Measurements from ENCODE around the gene CCDC9. TPM values are rescaled to one million over a fixed set of nuclear protein-coding genes. Genes with fewer than 3 reads are reported as not detected.

Gene CCDC9
- total and polyA plus RNA-seq, 2 experiments from 2014 or later, result 14.5 to 15.0 TPM

GRCh38 chr19:47315125-47315821 lies 58.9 kb downstream of the CCDC9 start:
- Histone ChIP-seq H2AFZ (0 out of 2 replicates have a peak overlapping the region, but pooled peaks have one; percentile 14), H3K27me3 (ENCODE audit: insufficient read depth) (no peaks in the 10 kb centered on the region), H3K9me2 (ENCODE audit: insufficient read depth) (no peaks in the 10 kb centered on the region), H3K36me3 (ENCODE audit: insufficient read depth) (no peaks in the 10 kb centered on the region), H4K20me1 (replicated peaks; ENCODE audit: insufficient read depth) (no peaks in the 10 kb centered on the region), H3K4me2 (no peak overlapping the region), H3K27ac (ENCODE audit: low read depth) (no peak overlapping the region), H3K4me3 (no peak overlapping the region), H3K79me2 (replicated peaks; ENCODE audit: insufficient read depth) (no peaks in the 10 kb centered on the region), H3K4me1 (ENCODE audit: insufficient read depth) (no peaks in the 10 kb centered on the region), H3F3A (replicated peaks; ENCODE audit: low read depth) (no peaks in the 10 kb centered on the region)
- DNase-seq (ENCODE audit: low spot score) (peak; percentile 46), ATAC-seq (peak; percentile 44; the same call in 2 of the 3 replicates)
- Mint-ChIP-seq H3K4me3 (no peak overlapping the region), H3K27ac (no peak overlapping the region), H3K9me3 (peaks cover 3% of the 10 kb centered on the region; the same call in 1 of the 3 replicates), H3K27me3 (ENCODE audit: insufficient read depth, low read depth, poor library complexity) (peaks cover 12% of the 10 kb centered on the region), H3K4me1 (no peaks in the 10 kb centered on the region), H3K36me3 (ENCODE audit: low read depth) (no peaks in the 10 kb centered on the region)
- TF ChIP-seq JUNB (IDR thresholded peaks at IDR 0.05; ENCODE audit: unreplicated experiment) (no peak), ZNF114 (CRISPR knock-in tag; IDR thresholded peaks at IDR 0.05) (no peak), EZH2phosphoT487 (IDR thresholded peaks at IDR 0.05; ENCODE audit: unreplicated experiment) (no peak), EZH2 (IDR thresholded peaks at IDR 0.05; ENCODE audit: low read depth, unreplicated experiment) (no peak), CREB1 (CRISPR knock-in tag; IDR thresholded peaks at IDR 0.05; ENCODE audit: low read depth) (no peak), ZNF331 (CRISPR knock-in tag; IDR thresholded peaks at IDR 0.05; ENCODE audit: low read depth) (no peak), STAT1 (IDR thresholded peaks at IDR 0.05; ENCODE audit: unreplicated experiment) (no peak), POLR2AphosphoS5 (IDR thresholded peaks at IDR 0.05; ENCODE audit: low read depth) (no peak), ETS1 (IDR thresholded peaks at IDR 0.05) (no peak), NANOG (IDR thresholded peaks at IDR 0.05; ENCODE audit: borderline replicate concordance) (no peak)
- TF ChIP-seq, protein P1, sequence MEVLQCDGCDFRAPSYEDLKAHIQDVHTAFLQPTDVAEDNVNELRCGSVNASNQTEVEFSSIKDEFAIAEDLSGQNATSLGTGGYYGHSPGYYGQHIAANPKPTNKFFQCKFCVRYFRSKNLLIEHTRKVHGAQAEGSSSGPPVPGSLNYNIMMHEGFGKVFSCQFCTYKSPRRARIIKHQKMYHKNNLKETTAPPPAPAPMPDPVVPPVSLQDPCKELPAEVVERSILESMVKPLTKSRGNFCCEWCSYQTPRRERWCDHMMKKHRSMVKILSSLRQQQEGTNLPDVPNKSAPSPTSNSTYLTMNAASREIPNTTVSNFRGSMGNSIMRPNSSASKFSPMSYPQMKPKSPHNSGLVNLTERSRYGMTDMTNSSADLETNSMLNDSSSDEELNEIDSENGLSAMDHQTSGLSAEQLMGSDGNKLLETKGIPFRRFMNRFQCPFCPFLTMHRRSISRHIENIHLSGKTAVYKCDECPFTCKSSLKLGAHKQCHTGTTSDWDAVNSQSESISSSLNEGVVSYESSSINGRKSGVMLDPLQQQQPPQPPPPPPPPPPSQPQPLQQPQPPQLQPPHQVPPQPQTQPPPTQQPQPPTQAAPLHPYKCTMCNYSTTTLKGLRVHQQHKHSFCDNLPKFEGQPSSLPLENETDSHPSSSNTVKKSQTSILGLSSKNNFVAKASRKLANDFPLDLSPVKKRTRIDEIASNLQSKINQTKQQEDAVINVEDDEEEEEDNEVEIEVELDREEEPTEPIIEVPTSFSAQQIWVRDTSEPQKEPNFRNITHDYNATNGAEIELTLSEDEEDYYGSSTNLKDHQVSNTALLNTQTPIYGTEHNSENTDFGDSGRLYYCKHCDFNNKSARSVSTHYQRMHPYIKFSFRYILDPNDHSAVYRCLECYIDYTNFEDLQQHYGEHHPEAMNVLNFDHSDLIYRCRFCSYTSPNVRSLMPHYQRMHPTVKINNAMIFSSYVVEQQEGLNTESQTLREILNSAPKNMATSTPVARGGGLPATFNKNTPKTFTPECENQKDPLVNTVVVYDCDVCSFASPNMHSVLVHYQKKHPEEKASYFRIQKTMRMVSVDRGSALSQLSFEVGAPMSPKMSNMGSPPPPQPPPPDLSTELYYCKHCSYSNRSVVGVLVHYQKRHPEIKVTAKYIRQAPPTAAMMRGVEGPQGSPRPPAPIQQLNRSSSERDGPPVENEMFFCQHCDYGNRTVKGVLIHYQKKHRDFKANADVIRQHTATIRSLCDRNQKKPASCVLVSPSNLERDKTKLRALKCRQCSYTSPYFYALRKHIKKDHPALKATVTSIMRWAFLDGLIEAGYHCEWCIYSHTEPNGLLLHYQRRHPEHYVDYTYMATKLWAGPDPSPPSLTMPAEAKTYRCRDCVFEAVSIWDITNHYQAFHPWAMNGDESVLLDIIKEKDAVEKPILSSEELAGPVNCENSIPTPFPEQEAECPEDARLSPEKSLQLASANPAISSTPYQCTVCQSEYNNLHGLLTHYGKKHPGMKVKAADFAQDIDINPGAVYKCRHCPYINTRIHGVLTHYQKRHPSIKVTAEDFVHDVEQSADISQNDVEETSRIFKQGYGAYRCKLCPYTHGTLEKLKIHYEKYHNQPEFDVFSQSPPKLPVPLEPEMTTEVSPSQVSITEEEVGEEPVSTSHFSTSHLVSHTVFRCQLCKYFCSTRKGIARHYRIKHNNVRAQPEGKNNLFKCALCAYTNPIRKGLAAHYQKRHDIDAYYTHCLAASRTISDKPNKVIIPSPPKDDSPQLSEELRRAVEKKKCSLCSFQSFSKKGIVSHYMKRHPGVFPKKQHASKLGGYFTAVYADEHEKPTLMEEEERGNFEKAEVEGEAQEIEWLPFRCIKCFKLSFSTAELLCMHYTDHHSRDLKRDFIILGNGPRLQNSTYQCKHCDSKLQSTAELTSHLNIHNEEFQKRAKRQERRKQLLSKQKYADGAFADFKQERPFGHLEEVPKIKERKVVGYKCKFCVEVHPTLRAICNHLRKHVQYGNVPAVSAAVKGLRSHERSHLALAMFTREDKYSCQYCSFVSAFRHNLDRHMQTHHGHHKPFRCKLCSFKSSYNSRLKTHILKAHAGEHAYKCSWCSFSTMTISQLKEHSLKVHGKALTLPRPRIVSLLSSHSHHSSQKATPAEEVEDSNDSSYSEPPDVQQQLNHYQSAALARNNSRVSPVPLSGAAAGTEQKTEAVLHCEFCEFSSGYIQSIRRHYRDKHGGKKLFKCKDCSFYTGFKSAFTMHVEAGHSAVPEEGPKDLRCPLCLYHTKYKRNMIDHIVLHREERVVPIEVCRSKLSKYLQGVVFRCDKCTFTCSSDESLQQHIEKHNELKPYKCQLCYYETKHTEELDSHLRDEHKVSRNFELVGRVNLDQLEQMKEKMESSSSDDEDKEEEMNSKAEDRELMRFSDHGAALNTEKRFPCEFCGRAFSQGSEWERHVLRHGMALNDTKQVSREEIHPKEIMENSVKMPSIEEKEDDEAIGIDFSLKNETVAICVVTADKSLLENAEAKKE (CRISPR knock-in tag; IDR thresholded peaks at IDR 0.05), result no peak
- TF ChIP-seq, protein P2, sequence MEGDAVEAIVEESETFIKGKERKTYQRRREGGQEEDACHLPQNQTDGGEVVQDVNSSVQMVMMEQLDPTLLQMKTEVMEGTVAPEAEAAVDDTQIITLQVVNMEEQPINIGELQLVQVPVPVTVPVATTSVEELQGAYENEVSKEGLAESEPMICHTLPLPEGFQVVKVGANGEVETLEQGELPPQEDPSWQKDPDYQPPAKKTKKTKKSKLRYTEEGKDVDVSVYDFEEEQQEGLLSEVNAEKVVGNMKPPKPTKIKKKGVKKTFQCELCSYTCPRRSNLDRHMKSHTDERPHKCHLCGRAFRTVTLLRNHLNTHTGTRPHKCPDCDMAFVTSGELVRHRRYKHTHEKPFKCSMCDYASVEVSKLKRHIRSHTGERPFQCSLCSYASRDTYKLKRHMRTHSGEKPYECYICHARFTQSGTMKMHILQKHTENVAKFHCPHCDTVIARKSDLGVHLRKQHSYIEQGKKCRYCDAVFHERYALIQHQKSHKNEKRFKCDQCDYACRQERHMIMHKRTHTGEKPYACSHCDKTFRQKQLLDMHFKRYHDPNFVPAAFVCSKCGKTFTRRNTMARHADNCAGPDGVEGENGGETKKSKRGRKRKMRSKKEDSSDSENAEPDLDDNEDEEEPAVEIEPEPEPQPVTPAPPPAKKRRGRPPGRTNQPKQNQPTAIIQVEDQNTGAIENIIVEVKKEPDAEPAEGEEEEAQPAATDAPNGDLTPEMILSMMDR (conservative IDR thresholded peaks at IDR 0.05; ENCODE audit: low read depth in 2 of 2), result no peak
- TF ChIP-seq, protein P3, sequence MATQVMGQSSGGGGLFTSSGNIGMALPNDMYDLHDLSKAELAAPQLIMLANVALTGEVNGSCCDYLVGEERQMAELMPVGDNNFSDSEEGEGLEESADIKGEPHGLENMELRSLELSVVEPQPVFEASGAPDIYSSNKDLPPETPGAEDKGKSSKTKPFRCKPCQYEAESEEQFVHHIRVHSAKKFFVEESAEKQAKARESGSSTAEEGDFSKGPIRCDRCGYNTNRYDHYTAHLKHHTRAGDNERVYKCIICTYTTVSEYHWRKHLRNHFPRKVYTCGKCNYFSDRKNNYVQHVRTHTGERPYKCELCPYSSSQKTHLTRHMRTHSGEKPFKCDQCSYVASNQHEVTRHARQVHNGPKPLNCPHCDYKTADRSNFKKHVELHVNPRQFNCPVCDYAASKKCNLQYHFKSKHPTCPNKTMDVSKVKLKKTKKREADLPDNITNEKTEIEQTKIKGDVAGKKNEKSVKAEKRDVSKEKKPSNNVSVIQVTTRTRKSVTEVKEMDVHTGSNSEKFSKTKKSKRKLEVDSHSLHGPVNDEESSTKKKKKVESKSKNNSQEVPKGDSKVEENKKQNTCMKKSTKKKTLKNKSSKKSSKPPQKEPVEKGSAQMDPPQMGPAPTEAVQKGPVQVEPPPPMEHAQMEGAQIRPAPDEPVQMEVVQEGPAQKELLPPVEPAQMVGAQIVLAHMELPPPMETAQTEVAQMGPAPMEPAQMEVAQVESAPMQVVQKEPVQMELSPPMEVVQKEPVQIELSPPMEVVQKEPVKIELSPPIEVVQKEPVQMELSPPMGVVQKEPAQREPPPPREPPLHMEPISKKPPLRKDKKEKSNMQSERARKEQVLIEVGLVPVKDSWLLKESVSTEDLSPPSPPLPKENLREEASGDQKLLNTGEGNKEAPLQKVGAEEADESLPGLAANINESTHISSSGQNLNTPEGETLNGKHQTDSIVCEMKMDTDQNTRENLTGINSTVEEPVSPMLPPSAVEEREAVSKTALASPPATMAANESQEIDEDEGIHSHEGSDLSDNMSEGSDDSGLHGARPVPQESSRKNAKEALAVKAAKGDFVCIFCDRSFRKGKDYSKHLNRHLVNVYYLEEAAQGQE (IDR thresholded peaks at IDR 0.05; ENCODE audit: unreplicated experiment), result no peak

Data from GM23338 (cell line).